OCI-M1 (cell line): ENCODE measurements around the gene GRK5.
"Not testable (repeated sequence)": the region's sequence is repeated elsewhere in the genome, so short reads cannot be mapped to it uniquely, and the experiment has no call there.

ENCODE experiments used
- DNase-seq: peaks from one replicate; lab custom pipeline; 2025; lab: John Stamatoyannopoulos, UW

The GRK5 gene

DNA sequence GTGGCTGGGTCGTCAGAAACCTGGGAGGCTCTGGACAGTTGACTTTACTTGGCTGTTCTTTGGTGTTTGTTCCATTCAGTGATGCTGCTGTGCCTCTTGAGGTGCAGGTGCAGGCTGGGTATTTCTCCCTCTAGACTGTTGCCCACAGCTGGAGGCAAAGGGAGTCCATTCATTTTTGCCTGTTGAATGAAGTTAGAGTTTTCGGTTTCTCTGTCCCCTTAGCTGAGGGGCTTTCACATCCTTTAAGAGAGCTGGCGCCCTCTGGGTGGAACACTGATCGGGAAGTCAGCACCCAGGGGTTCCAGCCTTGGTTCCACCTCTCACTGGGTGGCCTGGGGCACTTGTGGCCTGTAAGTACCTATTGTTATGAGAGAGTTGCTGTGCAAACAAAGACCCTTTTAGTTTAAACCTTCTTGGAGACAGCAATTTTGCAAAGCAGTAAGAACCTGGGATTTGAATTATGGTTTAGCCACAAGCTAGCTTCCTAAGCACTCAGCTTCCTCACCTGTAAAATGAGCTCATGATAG, 67.2 kb downstream of the GRK5 start:
- DNase-seq = no peak

DNA sequence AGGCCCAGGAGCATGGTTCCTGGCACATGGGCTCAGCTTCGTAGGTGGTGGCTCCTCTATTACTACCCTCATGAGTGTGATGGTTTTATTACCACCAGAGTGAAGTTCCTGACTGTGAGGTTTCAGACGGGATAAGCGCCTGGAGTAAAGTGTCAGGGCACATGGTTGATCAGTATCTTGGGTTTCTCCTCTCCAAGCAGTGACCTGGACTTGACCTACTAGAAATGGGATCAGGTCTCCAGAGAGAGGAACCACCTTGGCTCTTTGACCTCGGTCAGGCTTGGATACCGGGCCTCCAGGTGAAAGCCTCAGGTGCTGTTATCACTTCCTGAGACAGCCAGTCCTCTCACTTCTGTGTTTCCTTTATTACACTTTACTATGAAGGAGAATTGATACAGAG, 67.7 kb downstream of the GRK5 start:
- DNase-seq = no peak

DNA sequence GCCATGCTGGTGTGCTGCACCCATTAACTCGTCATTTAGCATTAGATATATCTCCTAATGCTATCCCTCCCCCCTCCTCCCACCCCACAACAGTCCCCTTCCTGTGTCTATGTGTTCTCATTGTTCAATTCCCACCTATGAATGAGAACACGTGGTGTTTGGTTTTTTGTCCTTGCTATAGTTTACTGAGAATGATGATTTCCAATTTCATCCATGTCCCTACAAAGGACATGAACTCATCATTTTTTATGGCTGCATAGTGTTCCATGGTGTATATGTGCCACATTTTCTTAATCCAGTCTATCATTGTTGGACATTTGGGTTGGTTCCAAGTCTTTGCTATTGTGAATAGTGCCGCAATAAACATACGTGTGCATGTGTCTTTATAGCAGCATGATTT, 68.8 kb downstream of the GRK5 start:
- DNase-seq = not testable (repeated sequence)

DNA sequence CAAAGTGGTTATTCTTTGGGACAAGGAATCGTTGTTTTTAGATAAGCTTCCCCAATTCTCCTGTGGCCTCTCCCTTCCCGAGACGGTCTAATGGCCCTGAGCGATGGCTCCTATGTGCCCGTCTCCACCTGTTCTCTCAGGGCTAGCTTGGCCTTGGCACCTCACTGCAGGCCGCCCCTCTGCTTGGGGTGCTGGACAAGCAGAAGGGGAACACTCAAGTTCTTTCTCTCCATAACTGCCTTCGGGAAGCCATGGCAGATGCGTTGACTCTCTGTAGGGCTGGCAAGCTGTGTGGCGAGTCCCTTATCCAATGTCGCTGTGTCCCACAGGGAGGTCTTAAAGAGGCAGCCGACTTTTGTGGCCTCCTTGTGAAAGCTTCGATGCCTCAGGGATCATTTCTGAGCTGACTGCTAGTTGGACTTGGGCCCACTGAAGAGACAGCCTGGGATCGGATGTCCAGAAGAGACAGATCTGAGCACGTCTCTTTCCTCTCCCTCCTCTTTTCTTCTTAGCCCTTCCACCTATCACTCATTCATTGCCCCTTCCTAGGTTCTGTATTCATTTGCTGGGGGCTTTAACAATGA, 70.8 kb downstream of the GRK5 start:
- no peak for DNase-seq

DNA sequence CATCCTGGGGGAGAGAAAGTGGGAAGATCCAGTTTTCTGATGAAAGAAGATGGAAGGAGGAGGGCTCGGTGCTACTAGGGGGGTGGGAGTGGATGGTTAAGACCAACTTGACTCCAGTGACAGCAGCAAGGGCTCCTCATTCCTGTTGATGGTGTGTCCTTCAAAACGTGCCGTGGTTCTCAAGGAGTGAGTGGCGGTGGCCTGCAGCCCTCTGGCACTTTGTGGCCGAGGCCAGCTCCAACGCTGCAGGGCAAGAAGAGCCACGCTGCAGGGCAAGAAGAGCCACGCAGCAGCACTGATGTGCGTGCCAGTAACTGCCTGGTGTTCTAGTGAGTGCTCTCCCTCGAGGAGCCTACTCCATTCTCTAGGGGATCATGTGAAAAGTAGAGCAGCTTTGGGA, 72.1 kb downstream of the GRK5 start:
- no peak for DNase-seq

DNA sequence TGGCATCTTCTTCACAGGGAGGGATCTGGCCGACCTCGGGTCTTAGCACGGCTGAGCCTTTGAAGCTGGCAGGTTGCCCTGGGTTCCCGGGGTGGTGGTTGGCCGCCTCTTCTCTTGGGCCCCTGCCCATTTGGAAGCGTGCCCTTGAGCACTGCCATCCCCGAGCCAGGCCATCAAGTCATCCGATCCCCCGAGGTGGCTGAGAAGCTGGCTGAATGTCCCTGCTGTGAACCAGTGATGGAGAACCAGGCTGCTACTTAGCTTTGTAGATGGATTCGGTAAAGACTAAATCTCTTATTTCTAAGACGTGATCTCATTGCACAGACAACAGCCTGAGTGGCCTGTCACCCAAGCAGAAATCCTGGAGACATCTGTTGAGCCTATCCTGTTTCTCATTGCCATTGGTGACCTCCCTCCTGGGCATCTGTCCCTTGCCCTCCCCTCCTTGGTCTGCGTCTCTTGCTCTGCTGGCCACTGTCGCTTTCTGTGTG, 74.3 kb downstream of the GRK5 start:
- no peak for DNase-seq

DNA sequence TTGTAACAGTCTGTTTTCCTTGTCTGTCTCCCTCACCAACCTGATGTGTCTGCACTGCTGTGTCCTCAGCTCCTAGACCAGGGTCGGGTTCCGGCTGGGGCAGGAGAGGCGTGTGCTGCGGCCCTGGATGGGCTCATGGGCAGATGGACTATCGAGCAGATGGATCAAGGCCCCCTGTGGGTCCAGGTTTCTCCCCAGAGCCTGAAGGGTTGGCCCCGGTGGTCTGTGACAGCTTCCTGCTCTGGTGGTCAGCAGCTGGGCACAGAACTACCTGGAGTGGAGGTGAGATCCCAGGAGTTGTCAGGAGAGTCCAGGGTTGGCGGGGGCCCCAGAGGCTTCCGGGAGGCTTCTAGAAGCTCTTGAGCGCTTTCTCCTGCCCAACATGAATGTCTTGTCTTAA, 75.1 kb downstream of the GRK5 start:
- no peak for DNase-seq

DNA sequence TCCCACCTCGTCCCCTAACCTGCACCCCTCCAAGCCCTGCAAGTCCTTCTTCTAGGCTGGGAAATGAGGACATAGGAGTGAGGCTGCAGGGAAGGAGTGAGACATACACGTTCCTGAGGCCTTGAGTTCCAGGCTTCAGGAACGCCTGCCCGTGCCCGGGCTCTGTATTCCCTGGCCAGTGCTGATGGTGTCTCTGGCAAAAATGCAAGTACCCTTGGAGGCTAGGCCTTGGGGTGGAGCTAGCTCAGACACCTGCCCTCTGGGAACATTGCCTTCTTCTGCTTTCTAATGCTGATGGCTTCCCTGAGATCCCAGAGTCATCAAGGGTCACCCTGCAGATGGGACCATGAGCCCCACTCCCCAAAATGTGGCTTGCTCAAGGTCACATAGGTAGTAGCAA, 76.0 kb downstream of the GRK5 start:
- no peak for DNase-seq

DNA sequence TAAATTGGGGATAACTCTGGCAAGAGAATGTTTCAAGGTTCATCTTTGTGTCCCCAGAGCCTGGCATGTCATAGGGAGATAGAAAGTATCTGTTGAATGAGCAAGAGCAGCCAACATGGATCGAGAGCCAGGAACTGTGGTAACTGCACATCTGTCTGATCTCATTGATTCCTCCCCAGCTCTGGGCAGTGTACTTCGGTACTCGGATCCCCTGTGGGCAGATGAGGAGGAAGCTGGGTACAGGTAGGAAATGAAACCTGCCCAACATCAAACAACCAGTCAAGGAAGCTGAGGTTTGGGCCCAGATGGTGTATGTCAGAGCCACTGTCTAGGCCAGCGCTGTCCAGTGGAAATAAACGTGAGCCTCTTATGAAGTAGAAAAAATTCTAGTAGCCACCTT, 76.4 kb downstream of the GRK5 start:
- DNase-seq = no peak

DNA sequence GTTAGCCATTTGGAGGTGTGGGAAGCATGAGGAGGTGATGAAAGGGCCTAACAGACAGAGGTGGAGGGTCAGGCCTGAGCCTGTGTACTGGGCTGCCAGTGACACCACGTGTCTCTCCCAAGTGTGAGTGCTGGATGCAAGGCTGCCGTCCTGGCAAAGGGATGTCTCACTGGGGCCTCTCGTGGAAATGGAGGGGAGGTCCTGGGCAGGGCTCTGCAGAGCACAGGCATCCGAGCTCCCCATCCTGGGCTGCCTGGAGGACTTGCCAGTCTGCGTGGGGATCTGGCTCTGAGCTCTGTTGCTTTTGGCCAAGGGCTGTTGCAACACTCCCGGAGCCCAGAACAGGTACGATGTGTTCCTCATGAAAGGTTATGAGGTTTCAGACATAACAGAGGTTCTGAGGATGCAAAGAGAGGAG, 77.3 kb downstream of the GRK5 start:
- no peak for DNase-seq

DNA sequence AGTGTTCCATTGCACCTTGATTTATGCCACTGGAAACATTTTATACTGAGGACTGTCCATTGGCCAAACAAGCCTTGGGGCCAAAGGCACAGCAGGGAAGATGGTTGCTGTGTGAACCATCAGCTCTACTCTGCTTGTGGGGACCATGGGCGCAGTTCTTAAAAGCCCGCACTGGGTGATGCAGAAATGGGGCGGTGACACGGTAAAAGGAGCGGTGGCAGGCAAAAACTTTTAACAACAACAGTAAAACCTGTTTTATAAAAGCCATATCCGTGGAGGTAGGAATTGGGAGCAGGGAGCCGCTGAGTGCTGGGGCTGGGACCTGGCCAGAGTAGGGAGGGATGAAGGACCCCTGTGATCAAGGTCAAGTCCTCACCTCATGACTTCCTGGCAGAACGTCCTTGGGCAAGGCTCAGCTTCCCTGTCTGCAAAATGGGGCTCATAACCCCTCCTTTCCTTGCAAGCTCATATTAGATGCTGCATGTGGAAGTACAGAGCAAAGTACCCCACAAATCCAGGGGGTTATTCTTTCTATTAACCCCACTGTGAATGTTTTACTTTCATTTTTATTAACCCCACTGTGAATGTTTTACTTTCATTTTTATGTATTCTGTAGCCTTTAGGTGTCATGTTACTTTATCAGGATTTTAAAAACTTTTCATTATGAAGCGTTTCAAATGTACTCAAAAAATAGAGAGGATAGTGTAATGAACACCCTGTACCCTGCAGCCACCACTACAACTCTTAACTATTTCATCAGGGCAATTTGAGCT, 78.3 kb downstream of the GRK5 start:
- DNase-seq = peak; percentile 50

DNA sequence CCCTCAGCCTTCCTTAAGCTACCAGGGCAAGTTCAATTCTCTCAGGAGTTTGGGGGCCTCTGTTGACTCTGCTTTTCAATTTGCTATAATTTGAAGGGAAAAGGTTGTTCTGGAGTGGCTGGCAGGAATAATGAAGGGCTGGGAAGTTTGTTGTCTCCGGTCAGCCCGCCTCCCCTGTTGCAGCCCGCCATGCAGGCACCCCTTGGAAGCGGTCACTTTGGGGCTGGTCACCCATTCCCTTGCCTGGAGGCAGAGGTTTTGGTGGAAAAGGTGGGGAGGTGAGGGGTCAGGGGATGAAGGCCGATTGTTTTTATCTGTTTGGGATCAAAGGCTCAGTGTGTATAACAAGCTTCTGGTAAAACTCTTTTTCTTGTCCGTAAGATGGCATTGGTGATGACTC, 79.1 kb downstream of the GRK5 start:
- DNase-seq = no peak

DNA sequence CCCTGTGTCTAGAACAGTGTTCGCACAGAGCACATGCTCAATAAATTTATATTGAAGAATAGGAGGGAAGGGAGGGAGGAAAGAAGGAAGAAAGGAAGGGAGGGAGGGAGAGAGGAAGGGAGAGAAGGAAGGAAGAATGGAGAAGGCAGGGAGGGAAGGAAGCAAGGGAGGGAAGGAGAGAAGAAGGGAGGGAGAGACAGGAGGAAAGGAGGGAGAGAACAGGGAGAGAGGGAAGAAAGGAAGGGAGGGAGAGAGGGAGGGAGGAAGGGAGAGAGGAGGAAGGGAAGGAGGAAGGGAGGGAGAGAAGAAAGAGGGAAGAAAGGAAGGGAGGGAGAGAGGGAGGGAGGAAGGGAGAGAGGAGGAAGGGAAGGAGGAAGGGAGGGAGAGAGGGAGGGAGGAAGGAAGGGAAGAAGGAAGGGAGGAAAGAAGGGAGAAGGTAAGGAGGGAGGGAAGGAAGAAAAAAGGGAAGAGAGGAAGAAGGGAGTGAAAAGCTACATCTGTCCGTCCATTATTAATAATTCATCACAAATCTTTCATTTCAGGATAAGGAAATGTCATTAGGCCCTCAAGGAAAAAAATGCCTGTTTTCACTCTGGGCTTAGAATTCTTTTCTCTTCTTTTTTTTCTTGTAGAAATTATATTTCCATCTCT, 79.7 kb downstream of the GRK5 start:
- no peak for DNase-seq

DNA sequence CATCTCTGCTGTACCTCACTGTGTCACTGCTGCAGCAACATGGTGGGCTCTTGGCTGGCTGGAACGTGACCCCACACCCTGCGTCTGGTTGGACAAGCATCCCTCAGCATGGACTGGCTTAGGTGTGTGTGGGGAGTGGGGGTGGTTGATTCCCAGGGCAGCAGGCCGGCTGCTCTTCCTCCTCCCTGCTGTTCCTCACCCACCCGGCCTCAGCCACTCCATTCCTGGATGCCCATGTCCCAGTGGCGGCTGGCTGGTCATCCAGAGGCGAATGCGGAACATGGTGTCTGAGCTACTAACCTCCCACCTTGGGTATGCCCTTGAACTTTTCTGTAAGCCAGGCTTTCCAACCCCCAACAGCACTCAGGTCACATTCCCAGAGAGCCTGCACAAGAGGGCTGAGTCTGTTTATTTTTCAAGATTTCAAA, 81.2 kb downstream of the GRK5 start:
- DNase-seq = no peak

DNA sequence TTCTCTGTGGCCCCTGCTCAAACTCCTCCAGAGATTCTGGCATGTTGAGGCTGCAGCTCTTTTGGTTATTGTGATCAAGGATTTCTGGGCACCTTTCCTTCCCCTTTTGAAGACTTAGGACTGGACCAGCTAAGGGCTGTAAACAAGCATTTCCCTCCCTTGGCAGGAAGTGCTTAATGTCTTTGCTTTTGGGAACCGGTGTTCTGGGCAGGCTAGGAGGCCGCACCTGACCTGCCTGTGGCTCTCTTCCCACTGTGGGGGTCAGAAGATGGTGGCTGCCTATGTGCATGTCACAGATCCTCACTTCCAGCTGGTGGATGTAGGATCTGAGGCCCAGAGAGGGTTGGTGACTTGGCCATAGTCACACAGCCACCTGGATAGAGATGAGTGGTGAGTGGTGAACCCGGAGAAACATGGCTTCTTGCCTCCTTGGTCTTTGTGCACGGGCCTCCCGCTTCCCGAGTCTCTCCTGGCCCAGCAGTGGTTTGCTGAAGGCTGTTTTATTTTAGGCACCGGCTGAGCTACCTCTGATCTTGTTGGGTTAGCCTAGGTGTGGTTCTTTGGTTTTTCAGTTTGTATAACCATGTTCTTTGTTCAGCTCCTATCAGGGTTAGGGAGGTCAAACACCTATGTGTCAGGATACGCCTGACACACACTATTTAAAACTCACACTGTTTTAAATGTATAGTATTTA, 82.0 kb downstream of the GRK5 start:
- no peak for DNase-seq

DNA sequence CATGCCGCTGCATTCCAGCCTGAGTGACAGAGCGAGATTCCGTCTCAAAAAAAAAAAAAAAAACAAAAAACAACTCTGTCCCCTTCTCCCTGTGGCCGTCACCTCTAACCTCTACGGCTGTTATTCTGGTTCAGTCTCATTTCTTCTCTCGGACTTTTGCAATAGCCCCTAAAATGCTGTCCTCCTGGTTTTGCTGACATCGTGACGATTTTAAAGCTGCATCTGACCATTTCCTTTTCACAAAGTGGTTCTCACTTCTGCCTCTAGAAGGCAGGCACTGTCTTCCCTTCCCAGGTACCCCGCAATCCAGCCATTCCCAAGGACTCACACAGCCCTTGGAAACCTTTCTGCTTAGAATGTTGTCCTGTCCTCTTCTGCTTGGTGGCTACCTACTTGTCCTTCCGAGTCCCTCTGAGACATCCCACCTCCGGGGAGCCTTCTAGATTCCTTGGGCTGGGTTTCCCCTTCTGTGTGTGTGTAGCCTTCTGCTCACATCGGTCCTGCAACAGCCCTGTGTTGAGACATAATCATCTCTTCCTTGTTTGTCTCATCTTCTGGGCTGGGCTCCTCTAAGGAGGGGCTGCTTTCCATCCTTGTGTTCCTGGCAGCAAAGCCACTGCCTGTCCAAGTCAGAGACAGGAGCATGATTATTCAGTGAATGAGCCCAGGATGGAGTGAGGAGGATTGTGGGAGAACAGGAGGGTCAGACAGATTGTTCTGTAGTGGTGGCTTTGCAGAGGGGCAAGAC, 83.1 kb downstream of the GRK5 start:
- no peak for DNase-seq

DNA sequence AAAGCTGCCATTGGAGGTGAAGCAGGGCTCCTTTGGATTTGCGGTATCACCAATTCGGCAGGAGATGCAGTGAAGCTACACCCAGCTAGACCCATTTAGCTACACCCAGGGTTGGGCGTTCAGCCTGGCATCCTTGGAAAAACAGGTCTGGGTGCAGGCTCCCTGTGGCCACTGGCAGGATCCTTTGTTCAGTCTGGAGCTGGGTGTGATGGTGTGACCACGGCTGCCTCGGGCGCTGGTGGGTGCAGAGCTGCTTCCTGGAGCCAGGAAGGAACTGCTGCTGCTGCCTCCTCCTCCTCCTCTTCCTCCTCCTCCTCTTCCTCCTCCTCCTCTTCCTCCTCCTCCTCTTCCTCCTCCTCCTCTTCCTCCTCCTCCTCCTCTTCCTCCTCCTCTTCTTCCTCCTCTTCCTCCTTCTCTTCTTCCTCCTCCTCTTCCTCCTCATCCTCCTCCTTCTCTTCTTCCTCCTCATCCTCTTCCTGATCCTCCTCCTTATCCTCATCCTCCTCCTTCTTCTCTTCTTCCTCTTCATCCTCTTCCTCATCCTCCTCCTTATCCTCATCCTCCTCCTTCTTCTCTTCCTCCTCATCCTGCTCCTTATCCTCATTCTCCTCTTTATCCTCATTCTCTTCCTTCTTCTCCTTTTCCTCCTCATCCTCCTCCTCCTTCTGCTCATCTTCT, 84.0 kb downstream of the GRK5 start:
- no peak for DNase-seq

DNA sequence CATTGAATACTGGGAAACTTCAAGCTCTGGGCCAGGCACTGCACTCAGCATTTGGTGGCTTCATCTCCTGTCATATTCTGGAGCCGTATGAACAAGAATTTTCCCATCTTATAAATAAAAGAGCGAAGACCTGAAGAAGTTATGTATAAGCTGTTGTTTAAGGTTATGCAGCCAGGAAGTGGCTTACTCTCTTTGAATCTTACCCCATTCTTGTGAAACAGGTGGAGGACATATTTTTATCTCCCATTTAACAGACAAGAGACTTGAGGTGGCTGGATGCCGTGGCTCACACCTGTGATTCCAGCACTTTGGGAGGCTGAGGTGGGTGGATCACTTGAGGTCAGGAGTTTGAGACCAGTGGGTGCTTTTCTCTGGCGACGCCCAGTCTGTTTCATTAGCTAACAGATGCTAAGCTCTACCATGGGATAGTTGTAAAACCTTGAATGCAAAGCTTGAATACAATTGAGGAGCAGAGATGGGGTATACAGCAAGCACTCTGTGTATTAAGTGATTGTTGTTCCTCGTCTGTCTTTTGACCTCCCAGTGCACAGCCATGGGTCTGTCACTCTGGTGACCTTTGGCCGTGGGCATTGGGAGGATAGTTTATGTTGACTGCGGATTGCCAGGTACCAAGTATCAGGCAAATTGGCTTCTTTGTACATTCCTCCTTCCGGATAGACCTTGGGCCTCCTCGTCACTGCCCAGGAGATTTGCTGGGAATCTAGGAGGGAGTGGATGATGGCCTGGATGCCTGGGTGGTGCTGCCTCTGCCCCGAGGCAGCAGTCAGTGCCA, 85.8 kb downstream of the GRK5 start:
- no peak for DNase-seq

DNA sequence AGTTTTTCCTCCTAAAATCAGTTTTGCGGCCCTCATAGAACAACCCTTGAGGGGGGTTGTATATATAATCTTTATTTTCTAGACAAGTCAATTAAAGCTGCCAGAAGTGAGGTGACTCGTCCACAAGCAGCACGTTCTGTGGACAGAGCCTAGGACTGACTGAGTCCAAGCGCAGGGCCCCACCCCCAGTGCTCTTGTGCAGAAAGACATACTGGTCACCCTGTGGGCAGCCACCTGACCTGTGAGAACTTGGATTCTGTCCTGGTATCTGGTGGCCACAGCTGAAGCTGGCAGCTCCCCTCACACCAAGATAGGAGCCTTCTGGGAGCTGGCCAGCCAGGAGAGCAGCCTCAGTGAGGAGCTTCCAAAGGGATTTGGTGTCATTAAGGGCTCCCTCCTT, 89.3 kb downstream of the GRK5 start:
- DNase-seq = no peak
